IMR-90 (cell line): ENCODE results near the gene TALDO1. TPM values are rescaled to one million over a fixed set of nuclear protein-coding genes. Genes with fewer than 3 reads are reported as not detected.

Experiments
- ATAC-seq: fragments of 200-7000 bp; cut with Tn5 transposase; 2 replicates; pipeline ENCODE4 v1.9.1; 2020; ENCODE audit warnings: low read depth, mild to moderate bottlenecking, moderate library complexity
- BruUV-seq: library from RNA; stranded (reverse); fragments of 400-500 nt; replicated peaks from 2 replicates; lab custom pipeline; 2021; lab: Mats Ljungman, UMichigan
- CTCF ChIA-PET: fragments of 300-600 bp; formaldehyde crosslinking; extraction: SDS; loops from one replicate; lab custom pipeline; 2021; ENCODE audit warnings: antibody characterized with exemption; lab: Yijun Ruan, JAX
- POLR2A ChIA-PET: fragments of 300-600 bp; sonication (Branson Sonifier 250); formaldehyde crosslinking; loops from one replicate; lab custom pipeline; 2022; ENCODE audit warnings: antibody characterized with exemption; ENCODE audit not compliant: unreplicated experiment; lab: Charles Lee
- DNase-seq: peaks from one replicate; pipeline ENCODE4 v3.0.0; 2013
- H2AFZ ChIP-seq: replicated peaks from 2 replicates; pipeline ENCODE3; 2013; ENCODE audit warnings: low read length, mild to moderate bottlenecking; ENCODE audit not compliant: poor library complexity
- H2AK5ac ChIP-seq: 2 replicates; pipeline ENCODE4 v1.6.1; 2013; ENCODE audit warnings: low read depth, low read length, inconsistent platforms
- H2AK9ac ChIP-seq: replicated peaks from 2 replicates; pipeline ENCODE3; 2013; ENCODE audit warnings: mild to moderate bottlenecking, low read depth, low read length, moderate library complexity; ENCODE audit not compliant: poor library complexity
- H2BK120ac ChIP-seq: 2 replicates; pipeline ENCODE4 v1.6.1; 2013; ENCODE audit warnings: low read depth, low read length, inconsistent platforms
- H2BK15ac ChIP-seq: 3 replicates; pipeline ENCODE4 v1.6.1; 2013; ENCODE audit warnings: low read depth, low read length, inconsistent platforms
- H2BK20ac ChIP-seq: 2 replicates; pipeline ENCODE4 v1.6.1; 2013; ENCODE audit warnings: low read depth, mild to moderate bottlenecking, inconsistent platforms, low read length, moderate library complexity
- H2BK5ac ChIP-seq: 2 replicates; pipeline ENCODE4 v1.6.1; 2013; ENCODE audit warnings: mild to moderate bottlenecking, low read depth, low read length, inconsistent platforms; ENCODE audit not compliant: poor library complexity, severe bottlenecking
- H3K14ac ChIP-seq: replicated peaks from 2 replicates; pipeline ENCODE4 v1.6.1; 2013; ENCODE audit warnings: low read depth, low read length, inconsistent platforms
- H3K18ac ChIP-seq: 2 replicates; pipeline ENCODE4 v1.6.1; 2013; ENCODE audit warnings: low read depth, low read length, control low read depth
- H3K23ac ChIP-seq: 2 replicates; pipeline ENCODE4 v1.6.1; 2013; ENCODE audit warnings: low read depth, low read length, inconsistent platforms
- H3K27ac ChIP-seq: 2 replicates; pipeline ENCODE4 v1.5.1; 2013; ENCODE audit warnings: mild to moderate bottlenecking, control low read depth, low read length; ENCODE audit not compliant: insufficient read depth
- H3K27me3 ChIP-seq: 2 replicates; pipeline ENCODE4 v1.6.1; 2013; ENCODE audit warnings: low read length; ENCODE audit not compliant: control insufficient read depth, insufficient read depth
- H3K36me3 ChIP-seq: 2 replicates; pipeline ENCODE4 v1.6.1; 2013; ENCODE audit warnings: low read length, mixed read lengths; ENCODE audit not compliant: control insufficient read depth, insufficient read depth
- H3K4ac ChIP-seq: 2 replicates; pipeline ENCODE4 v1.6.1; 2013; ENCODE audit warnings: low read depth, low read length, inconsistent platforms
- H3K4me1 ChIP-seq: 2 replicates; pipeline ENCODE4 v1.6.1; 2013; ENCODE audit warnings: low read length, mixed read lengths; ENCODE audit not compliant: control insufficient read depth, insufficient read depth
- H3K4me2 ChIP-seq: 2 replicates; pipeline ENCODE4 v1.6.1; 2013; ENCODE audit warnings: low read depth, mild to moderate bottlenecking, control low read depth, low read length, moderate library complexity
- H3K4me3 ChIP-seq: 2 replicates; pipeline ENCODE4 v1.5.1; 2013; ENCODE audit warnings: low read depth, mild to moderate bottlenecking, control low read depth, low read length, moderate library complexity; ENCODE audit not compliant: insufficient read depth
- H3K56ac ChIP-seq: 2 replicates; pipeline ENCODE4 v1.6.1; 2013; ENCODE audit warnings: low read length, inconsistent platforms; ENCODE audit not compliant: insufficient read depth; ENCODE audit errors: extremely low read depth
- H3K79me1 ChIP-seq, 2 experiments: 2 replicates each; pipeline ENCODE4 v1.6.1; 2013; ENCODE audit warnings: low read length in 2 of 2, inconsistent platforms in 1 of 2, low read depth in 1 of 2
- H3K9ac ChIP-seq: 2 replicates; pipeline ENCODE4 v1.6.1; 2013; ENCODE audit warnings: low read depth, low read length, control low read depth
- H3K9me1 ChIP-seq: 2 replicates; pipeline ENCODE4 v1.6.1; 2013; ENCODE audit warnings: low read length, inconsistent platforms; ENCODE audit not compliant: insufficient read depth
- H3K9me3 ChIP-seq: 2 replicates; pipeline ENCODE4 v1.6.1; 2013; ENCODE audit warnings: low read length; ENCODE audit not compliant: control insufficient read depth, insufficient read depth
- H4K20me1 ChIP-seq: 2 replicates; pipeline ENCODE4 v1.6.1; 2013; ENCODE audit warnings: low read length, inconsistent platforms; ENCODE audit not compliant: insufficient read depth
- H4K5ac ChIP-seq: 2 replicates; pipeline ENCODE4 v1.6.1; 2013; ENCODE audit warnings: mild to moderate bottlenecking, low read depth, low read length, control low read depth
- H4K8ac ChIP-seq, 2 experiments: 2 replicates each; pipeline ENCODE4 v1.6.1; 2013; ENCODE audit warnings: low read depth in 2 of 2, low read length in 2 of 2, control low read depth in 1 of 2, inconsistent platforms in 1 of 2
- H4K91ac ChIP-seq: 2 replicates; pipeline ENCODE4 v1.6.1; 2013; ENCODE audit warnings: low read depth, low read length, inconsistent platforms; ENCODE audit not compliant: insufficient read depth
- BHLHE40 ChIP-seq: fragments of 150-350 bp; IDR thresholded peaks from 2 replicates; pipeline ENCODE4 v1.6.1; 2016; ENCODE audit warnings: mild to moderate bottlenecking, low read depth, low read length
- CEBPB ChIP-seq: IDR thresholded peaks from 2 replicates; pipeline ENCODE4 v1.6.1; 2012; ENCODE audit warnings: low read depth, low read length, improper control_type of control experiment
- CHD1 ChIP-seq: IDR thresholded peaks from 2 replicates; pipeline ENCODE4 v1.6.1; 2012; ENCODE audit warnings: low read depth, low read length, improper control_type of control experiment
- CTCF ChIP-seq: conservative IDR thresholded peaks from 2 replicates; pipeline ENCODE4 v1.5.1; 2012; ENCODE audit warnings: mild to moderate bottlenecking, low read depth, low read length, improper control_type of control experiment
- ELK1 ChIP-seq: fragments of 150-350 bp; IDR thresholded peaks from 2 replicates; pipeline ENCODE4 v1.6.1; 2016; ENCODE audit warnings: low read depth, mild to moderate bottlenecking, low read length, moderate library complexity, borderline replicate concordance
- FOS ChIP-seq: fragments of 150-350 bp; IDR thresholded peaks from 2 replicates; pipeline ENCODE4 v1.6.1; 2016; ENCODE audit warnings: low read depth, low read length
- MAZ ChIP-seq: IDR thresholded peaks from 2 replicates; pipeline ENCODE4 v1.6.1; 2012; ENCODE audit warnings: low read depth, mild to moderate bottlenecking, low read length, improper control_type of control experiment, moderate library complexity, borderline replicate concordance
- NFE2L2 ChIP-seq: fragments of 150-350 bp; IDR thresholded peaks from 2 replicates; pipeline ENCODE4 v1.6.1; 2016; ENCODE audit warnings: low read depth, mild to moderate bottlenecking, low read length
- POLR2A ChIP-seq: IDR thresholded peaks from 2 replicates; pipeline ENCODE4 v1.6.1; 2012; ENCODE audit warnings: mild to moderate bottlenecking, low read depth, low read length
- RAD21 ChIP-seq: IDR thresholded peaks from 2 replicates; pipeline ENCODE4 v1.6.1; 2012; ENCODE audit warnings: low read length, improper control_type of control experiment
- RCOR1 ChIP-seq: IDR thresholded peaks from 2 replicates; pipeline ENCODE4 v1.6.1; 2012; ENCODE audit warnings: mild to moderate bottlenecking, low read length, improper control_type of control experiment; ENCODE audit not compliant: insufficient replicate concordance
- RFX5 ChIP-seq: IDR thresholded peaks from 2 replicates; pipeline ENCODE4 v1.8.0; 2012; ENCODE audit warnings: low read depth, mild to moderate bottlenecking, low read length, moderate library complexity
- SMC3 ChIP-seq: fragments of 150-350 bp; IDR thresholded peaks from 2 replicates; pipeline ENCODE4 v1.6.1; 2016; ENCODE audit warnings: low read depth, mild to moderate bottlenecking, antibody characterized with exemption, low read length, moderate library complexity
- USF2 ChIP-seq: fragments of 150-350 bp; IDR thresholded peaks from 2 replicates; pipeline ENCODE4 v1.6.1; 2017; ENCODE audit warnings: mild to moderate bottlenecking, antibody characterized with exemption, low read length, low read depth
- WGBS, 2 experiments: methylation state at CpG; one replicate each; pipeline versions ENCODE4 v1.1.5 to v1.1.7; 2013; ENCODE audit warnings: missing lambda C conversion rate in 2 of 2; ENCODE audit not compliant: insufficient read length in 1 of 2; ENCODE audit errors: extremely low coverage in 2 of 2; 5-methylcytosine and 5-hydroxymethylcytosine counted together
- dilution Hi-C: fragments of 300-500 bp; cut with HindIII; formaldehyde crosslinking; loops from one replicate; pipeline ENCODE4 v1.14.3; 2018; ENCODE audit warnings: low sequenced_read_pairs; ENCODE audit not compliant: unreplicated experiment
- in situ Hi-C: fragments of 300-500 bp; cut with MboI; formaldehyde crosslinking; loops from 3 replicates; pipeline ENCODE4 v1.14.3; 2019; ENCODE audit warnings: low sequenced_read_pairs, inconsistent platforms, mixed read lengths
- intact Hi-C: fragments of 100-400 bp; cut with micrococcal nuclease; formaldehyde crosslinking; loops from 2 replicates; pipeline ENCODE4 v1.10.0; 2022
- polyA plus RNA-seq, 3 experiments: library from polyadenylated mRNA; depleted of rRNA; stranded (reverse); fragments of >200 nt; gene quantifications; 2 replicates each; pipeline ENCODE4 v1.2.3, GENCODE V29; 2012; ENCODE audit warnings: low replicate concordance in 1 of 3
- total RNA-seq: library from RNA; depleted of rRNA; stranded (reverse); fragments of >200 nt; gene quantifications from 2 replicates; pipeline ENCODE4 v1.2.3, GENCODE V29; 2012

Gene TALDO1
- total and polyA plus RNA-seq, 2 of the 4 experiments (the other 2 are of a cell fraction) = 147 to 210 TPM

- Histone ChIP-seq H2AK5ac (peak overlapping the region; percentile 16), H3K79me1 (peaks cover 0 to 21% of the 10 kb centered on the region in 2 experiments; a peak in 2 of 4 replicates), H3K27me3 (no peaks in the 10 kb centered on the region), H3K56ac (no peak overlapping the region), H3K4me1 (peaks cover 7% of the 10 kb centered on the region), H4K5ac (no peak overlapping the region), H3K36me3 (peaks cover 23% of the 10 kb centered on the region; the same call in 1 of the 2 replicates), H3K4ac (no peak overlapping the region), H3K9me3 (no peaks in the 10 kb centered on the region), H3K18ac (no peak overlapping the region), H3K27ac (no peak overlapping the region), H3K23ac (no peak overlapping the region), H3K4me3 (no peak overlapping the region), H4K20me1 (no peaks in the 10 kb centered on the region; the same call in 1 of the 2 replicates), H4K8ac (no peak overlapping the region), H2AK9ac (peak overlapping the region; percentile 42), H2BK20ac (no peak overlapping the region), H4K91ac (no peak overlapping the region), H3K9me1 (0 out of 2 replicates have a peak, but pooled peaks cover 3% of the 10 kb centered on the region), H3K4me2 (no peak overlapping the region), H3K9ac (no peak overlapping the region), H3K14ac (no peak overlapping the region), H2BK120ac (no peak overlapping the region), H2BK15ac (no peak overlapping the region), H2AFZ (no peak overlapping the region), H2BK5ac (no peak overlapping the region)
- intact Hi-C loops (no loop called here), in situ Hi-C loops (no loop called here), dilution Hi-C loops (no loop called here)
- TF ChIP-seq SMC3 = no peak
- no peak for TF ChIP-seq FOS
- no peak for TF ChIP-seq CEBPB
- no peak for TF ChIP-seq MAZ
- TF ChIP-seq USF2 = no peak
- TF ChIP-seq NFE2L2 = no peak
- TF ChIP-seq CHD1 = no peak
- no peak for TF ChIP-seq POLR2A
- TF ChIP-seq RAD21 = no peak
- no peak for TF ChIP-seq RCOR1
- TF ChIP-seq ELK1 = no peak
- no peak for TF ChIP-seq BHLHE40
- TF ChIP-seq CTCF = no peak
- no peak for TF ChIP-seq RFX5
- POLR2A ChIA-PET = no interaction called here
- CTCF ChIA-PET = no interaction called here
- no peak for DNase-seq
- ATAC-seq = peak; percentile 64
- BruUV-seq = no TSS peak
- 28% methylated on average over 5 of the region's 18 CpGs; no CpG with 5 or more reads in 1 of the 2 experiments for WGBS, 2 experiments
These were observed 43.7 kb downstream of the TALDO1 start for GRCh38 chr11:790721-791564.
